ENCODE data around the gene CIC.
"Not testable (repeated sequence)": the region's sequence is repeated elsewhere in the genome, so short reads cannot be mapped to it uniquely, and the experiment has no call there.

Gene CIC

GRCh38 chr19:42333975-42334696 lies 65.1 kb downstream of the CIC start:
- DNase-seq (ENCODE audit: low read depth in 2 of 2): no peak

- no peak for DNase-seq (ENCODE audit: low read depth in 2 of 2)
These were observed 65.8 kb downstream of the CIC start for GRCh38 chr19:42334697-42335373.

- no peak for DNase-seq (ENCODE audit: low read depth in 2 of 2)
These were observed 66.4 kb downstream of the CIC start for GRCh38 chr19:42335374-42335936.

- no peak for DNase-seq (ENCODE audit: low read depth in 2 of 2)
These were observed 66.9 kb downstream of the CIC start for GRCh38 chr19:42335971-42336370.

- DNase-seq (ENCODE audit: low read depth in 2 of 2): not testable (repeated sequence)
These were observed 70.2 kb downstream of the CIC start for GRCh38 chr19:42339126-42339860.

- DNase-seq (ENCODE audit: low read depth in 2 of 2): not testable (repeated sequence)
These were observed 70.9 kb downstream of the CIC start for GRCh38 chr19:42339922-42340321.

GRCh38 chr19:42343344-42344110 lies 74.5 kb downstream of the CIC start:
- no peak for DNase-seq (ENCODE audit: low read depth in 2 of 2)

GRCh38 chr19:42344336-42344893 lies 75.4 kb downstream of the CIC start:
- no peak for DNase-seq (ENCODE audit: low read depth in 2 of 2)

All from activated CD4-positive, alpha-beta T cell treated with anti-CD3 and anti-CD28 coated beads for 24 hours (primary cell).